ENCODE results near the gene MAML3. TPM values are rescaled to one million over a fixed set of nuclear protein-coding genes. Genes with fewer than 3 reads are reported as not detected.

MAML3 gene
- total RNA-seq, 1 donor from 2014 or later: 21.8 TPM

DNA sequence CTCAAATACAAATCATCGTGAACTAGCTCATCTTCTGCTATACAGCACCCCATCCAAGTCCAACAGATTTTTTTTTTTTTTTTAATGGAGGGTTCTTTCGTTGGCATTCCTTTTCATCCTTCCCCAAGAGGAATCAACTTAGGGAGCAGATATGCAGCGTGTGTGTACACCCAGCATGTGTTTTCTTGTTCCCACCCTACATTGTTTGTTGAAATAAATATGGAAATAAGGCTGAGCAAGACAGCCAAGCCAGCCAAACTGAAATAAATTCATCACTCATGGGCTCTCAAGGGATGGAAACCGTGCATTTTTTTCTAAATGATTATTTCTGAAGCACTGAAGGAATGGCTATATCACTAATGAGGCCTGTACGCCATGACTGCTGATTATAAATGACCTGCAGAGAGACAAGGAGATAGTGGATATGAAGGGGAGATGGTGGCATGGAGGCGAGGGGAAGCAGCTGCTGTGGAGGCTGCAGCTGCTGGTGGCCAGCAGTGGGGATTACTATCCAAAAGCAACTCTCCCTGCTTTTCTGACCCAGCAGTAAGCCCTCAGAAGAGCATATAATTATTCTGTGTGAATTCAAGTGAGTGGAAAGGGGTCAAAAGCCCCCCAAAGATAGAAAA, 314.5 kb downstream of the MAML3 start:
- TF ChIP-seq, protein P1, sequence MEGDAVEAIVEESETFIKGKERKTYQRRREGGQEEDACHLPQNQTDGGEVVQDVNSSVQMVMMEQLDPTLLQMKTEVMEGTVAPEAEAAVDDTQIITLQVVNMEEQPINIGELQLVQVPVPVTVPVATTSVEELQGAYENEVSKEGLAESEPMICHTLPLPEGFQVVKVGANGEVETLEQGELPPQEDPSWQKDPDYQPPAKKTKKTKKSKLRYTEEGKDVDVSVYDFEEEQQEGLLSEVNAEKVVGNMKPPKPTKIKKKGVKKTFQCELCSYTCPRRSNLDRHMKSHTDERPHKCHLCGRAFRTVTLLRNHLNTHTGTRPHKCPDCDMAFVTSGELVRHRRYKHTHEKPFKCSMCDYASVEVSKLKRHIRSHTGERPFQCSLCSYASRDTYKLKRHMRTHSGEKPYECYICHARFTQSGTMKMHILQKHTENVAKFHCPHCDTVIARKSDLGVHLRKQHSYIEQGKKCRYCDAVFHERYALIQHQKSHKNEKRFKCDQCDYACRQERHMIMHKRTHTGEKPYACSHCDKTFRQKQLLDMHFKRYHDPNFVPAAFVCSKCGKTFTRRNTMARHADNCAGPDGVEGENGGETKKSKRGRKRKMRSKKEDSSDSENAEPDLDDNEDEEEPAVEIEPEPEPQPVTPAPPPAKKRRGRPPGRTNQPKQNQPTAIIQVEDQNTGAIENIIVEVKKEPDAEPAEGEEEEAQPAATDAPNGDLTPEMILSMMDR (conservative IDR thresholded peaks at IDR 0.05): no peak
- no peaks in the 10 kb centered on the region for H3K36me3 Mint-ChIP-seq
- H3K4me3 Mint-ChIP-seq: peak overlapping the region; percentile 11
- H3K4me1 Mint-ChIP-seq (ENCODE audit: unreplicated experiment): peaks cover 50% of the 10 kb centered on the region
- no peak overlapping the region for H3K27ac Mint-ChIP-seq
- no peaks in the 10 kb centered on the region for H3K9me3 Mint-ChIP-seq
- no peaks in the 10 kb centered on the region for H3K27me3 Mint-ChIP-seq
- no peak for DNase-seq (ENCODE audit: extremely low spot score, unreplicated experiment)

DNA sequence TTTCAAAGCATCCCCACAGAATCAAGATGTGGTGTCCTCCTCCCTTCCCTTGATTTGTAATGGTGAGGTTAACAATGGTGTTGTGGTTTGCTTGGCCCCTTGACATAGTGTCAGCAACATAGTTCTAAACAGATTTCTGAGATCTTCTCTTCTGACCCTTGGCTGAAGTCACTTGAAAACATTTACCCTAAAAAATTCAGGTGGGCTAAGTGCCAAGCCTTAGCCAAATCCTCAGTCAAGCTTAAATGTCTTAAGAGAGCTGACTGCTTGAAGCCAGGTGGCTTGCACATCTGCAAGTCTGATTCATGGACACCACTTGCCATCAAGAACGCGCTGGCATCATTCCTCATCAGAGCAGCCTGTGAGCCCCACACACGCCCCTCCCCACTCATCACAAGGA, 315.2 kb downstream of the MAML3 start:
- H3K27ac Mint-ChIP-seq: no peak overlapping the region
- TF ChIP-seq, protein P1 (conservative IDR thresholded peaks at IDR 0.05): no peak
- H3K4me1 Mint-ChIP-seq (ENCODE audit: unreplicated experiment): peaks cover 57% of the 10 kb centered on the region
- no peak overlapping the region for H3K4me3 Mint-ChIP-seq
- DNase-seq (ENCODE audit: extremely low spot score, unreplicated experiment): no peak
- no peaks in the 10 kb centered on the region for H3K36me3 Mint-ChIP-seq
- no peaks in the 10 kb centered on the region for H3K27me3 Mint-ChIP-seq
- no peaks in the 10 kb centered on the region for H3K9me3 Mint-ChIP-seq

DNA sequence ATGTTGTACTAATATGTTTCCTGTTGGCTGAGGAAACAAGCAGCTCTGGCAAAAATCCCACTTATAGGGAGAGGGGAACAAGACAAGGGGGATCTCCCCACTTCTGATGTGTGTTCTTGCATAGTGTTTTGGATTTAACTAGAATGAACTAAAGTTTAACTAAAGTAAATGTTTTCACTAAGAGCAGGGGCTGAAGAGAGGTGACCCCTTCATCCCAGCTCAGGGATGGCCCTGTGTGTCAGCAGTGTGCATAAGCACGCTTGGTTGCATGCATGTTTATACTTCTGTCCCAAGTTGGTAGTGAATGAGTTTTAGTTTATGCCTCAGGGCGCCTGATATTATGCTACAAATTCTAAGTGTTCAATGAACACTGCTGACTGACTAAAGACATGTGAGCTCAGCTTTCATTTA, 319.0 kb downstream of the MAML3 start:
- no peak for DNase-seq (ENCODE audit: extremely low spot score, unreplicated experiment)
- H3K36me3 Mint-ChIP-seq: no peaks in the 10 kb centered on the region
- no peaks in the 10 kb centered on the region for H3K9me3 Mint-ChIP-seq
- H3K27ac Mint-ChIP-seq: no peak overlapping the region
- no peaks in the 10 kb centered on the region for H3K27me3 Mint-ChIP-seq
- peaks cover 55% of the 10 kb centered on the region for H3K4me1 Mint-ChIP-seq (ENCODE audit: unreplicated experiment)
- TF ChIP-seq, protein P1 (conservative IDR thresholded peaks at IDR 0.05): no peak
- no peak overlapping the region for H3K4me3 Mint-ChIP-seq

DNA sequence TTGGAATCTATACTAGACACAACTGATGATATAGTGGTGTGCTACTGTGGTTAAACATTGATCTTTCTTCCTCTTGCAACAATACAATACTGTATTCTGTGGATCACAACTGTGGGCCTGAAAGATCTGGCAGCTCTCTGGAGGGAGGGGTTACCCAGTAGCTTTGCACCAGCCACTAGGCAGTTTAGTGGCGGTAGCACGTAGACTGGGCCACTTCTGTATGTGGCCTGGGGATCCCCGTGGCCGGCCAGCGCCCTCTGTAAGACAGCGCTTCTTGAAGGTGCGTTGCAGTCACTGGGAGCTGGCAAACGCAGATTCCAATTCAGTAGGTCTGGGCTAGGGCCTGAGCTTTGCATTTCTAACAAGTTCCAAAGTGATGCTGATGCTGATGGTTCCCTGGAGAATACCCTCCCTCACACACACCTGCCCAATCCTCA, 319.7 kb downstream of the MAML3 start:
- H3K27me3 Mint-ChIP-seq: no peaks in the 10 kb centered on the region
- no peaks in the 10 kb centered on the region for H3K9me3 Mint-ChIP-seq
- no peaks in the 10 kb centered on the region for H3K36me3 Mint-ChIP-seq
- H3K4me1 Mint-ChIP-seq (ENCODE audit: unreplicated experiment): peaks cover 47% of the 10 kb centered on the region
- H3K27ac Mint-ChIP-seq: peak overlapping the region; percentile 40
- TF ChIP-seq, protein P1 (conservative IDR thresholded peaks at IDR 0.05): no peak
- H3K4me3 Mint-ChIP-seq: no peak overlapping the region
- no peak for DNase-seq (ENCODE audit: extremely low spot score, unreplicated experiment)

DNA sequence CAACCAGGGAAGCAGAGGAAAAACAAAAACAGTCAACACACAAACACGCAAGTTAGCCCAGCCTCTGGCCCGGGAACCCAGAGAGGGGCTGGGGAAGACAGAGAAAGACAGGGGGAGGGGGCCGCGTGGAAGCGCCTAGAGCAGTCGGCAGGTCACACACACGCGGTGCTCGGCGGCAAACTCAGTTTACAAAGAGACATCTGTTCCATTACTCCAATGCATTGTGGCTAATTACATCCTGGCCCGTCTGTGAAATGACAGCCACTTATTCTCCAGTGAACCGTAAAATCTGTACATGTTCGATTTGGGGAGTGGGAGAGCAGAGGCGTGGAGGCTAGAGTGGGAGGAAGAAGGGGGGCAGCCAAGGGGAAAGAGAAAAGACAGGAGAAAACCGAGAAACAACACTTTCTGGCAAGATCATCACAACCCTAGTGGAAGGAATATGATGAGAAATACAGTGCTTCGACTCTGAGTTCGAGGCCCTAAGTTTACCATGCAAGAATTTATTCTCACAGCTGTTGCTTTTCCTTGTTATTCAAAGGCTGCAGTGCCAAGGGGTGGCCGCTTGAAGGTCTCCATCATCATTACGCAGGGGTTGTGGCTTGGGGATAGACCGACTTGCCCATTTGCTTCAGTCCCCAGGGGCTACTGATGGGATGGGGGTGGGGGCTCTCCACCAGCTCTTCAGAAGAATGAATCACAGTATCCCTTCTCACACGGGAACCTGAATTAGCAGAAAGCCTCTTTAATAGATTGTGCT, 320.7 kb downstream of the MAML3 start:
- H3K36me3 Mint-ChIP-seq: no peaks in the 10 kb centered on the region
- peak overlapping the region; percentile 35 for H3K27ac Mint-ChIP-seq
- TF ChIP-seq, protein P1 (conservative IDR thresholded peaks at IDR 0.05): peak; percentile 62
- no peaks in the 10 kb centered on the region for H3K27me3 Mint-ChIP-seq
- peak overlapping the region; percentile 40 for H3K4me3 Mint-ChIP-seq
- H3K9me3 Mint-ChIP-seq: no peaks in the 10 kb centered on the region
- peaks cover 47% of the 10 kb centered on the region for H3K4me1 Mint-ChIP-seq (ENCODE audit: unreplicated experiment)
- DNase-seq (ENCODE audit: extremely low spot score, unreplicated experiment): no peak
